ENCODE measurements around the gene LCORL. TPM values are rescaled to one million over a fixed set of nuclear protein-coding genes. Genes with fewer than 3 reads are reported as not detected.

LCORL gene
- total RNA-seq, 2 donors from 2014 or later: 12.9 to 14.9 TPM

DNA sequence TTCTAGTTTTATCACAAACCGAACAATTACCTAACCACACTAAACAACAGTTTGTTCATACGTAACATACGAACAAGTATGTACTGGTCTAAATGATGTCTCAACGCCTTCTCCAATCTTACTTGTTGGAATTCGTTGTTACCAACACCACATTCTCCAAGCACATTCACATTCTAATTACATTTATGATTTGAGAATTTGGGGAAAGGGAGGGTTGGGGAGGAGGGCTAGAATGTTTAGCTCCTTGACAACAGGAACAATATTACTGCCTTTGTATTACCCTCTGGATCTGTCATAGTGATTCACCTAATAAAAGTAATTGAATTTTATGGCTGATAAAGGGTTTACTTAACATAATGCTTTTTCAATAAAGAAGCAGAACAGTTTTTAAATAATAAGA lies 24.4 kb downstream of the LCORL start:
- Mint-ChIP-seq H3K36me3 (no peaks in the 10 kb centered on the region), H3K9me3 (no peaks in the 10 kb centered on the region), H3K27ac (no peak overlapping the region), H3K27me3 (no peaks in the 10 kb centered on the region), H3K4me1 (ENCODE audit: low read depth in 2 of 2) (peaks cover 28 to 31% of the 10 kb centered on the region in 2 donors), H3K4me3 (no peak overlapping the region)
- ATAC-seq (no peak), DNase-seq (ENCODE audit: low spot score) (no peak)

DNA sequence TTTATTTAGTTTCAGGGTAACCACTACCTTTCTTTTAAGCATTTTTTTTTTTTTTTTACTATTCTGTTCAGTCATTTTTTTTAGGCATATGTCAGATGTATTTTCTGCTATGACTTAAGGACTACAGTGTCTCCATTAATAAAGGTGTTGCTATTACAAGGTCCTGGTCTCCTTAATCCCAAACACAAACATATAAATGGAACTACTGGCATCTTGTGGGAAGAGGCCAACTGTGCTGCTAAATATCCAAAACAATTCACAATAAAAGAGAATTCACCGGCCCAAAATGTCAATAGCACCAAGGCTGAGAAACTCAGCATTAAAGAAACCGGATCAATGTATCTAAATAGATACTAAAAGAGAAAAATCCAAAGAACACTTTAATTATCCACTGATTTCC lies 26.4 kb downstream of the LCORL start:
- H3K4me3 Mint-ChIP-seq: no peak overlapping the region
- H3K4me1 Mint-ChIP-seq (ENCODE audit: low read depth in 2 of 2): peaks cover 33% of the 10 kb centered on the region in 2 donors
- no peak for ATAC-seq
- H3K36me3 Mint-ChIP-seq: no peaks in the 10 kb centered on the region
- no peak for DNase-seq (ENCODE audit: low spot score)
- H3K27ac Mint-ChIP-seq: no peak overlapping the region
- H3K9me3 Mint-ChIP-seq: no peaks in the 10 kb centered on the region
- no peaks in the 10 kb centered on the region for H3K27me3 Mint-ChIP-seq

- DNase-seq (ENCODE audit: low spot score) (no peak), ATAC-seq (no peak)
- Mint-ChIP-seq H3K9me3 (peaks cover 17% of the 10 kb centered on the region), H3K36me3 (peaks cover 33% of the 10 kb centered on the region), H3K27me3 (no peaks in the 10 kb centered on the region), H3K27ac (no peak overlapping the region), H3K4me3 (no peak overlapping the region), H3K4me1 (ENCODE audit: low read depth in 2 of 2) (peaks cover 11 to 17% of the 10 kb centered on the region in 2 donors)
Measured at GRCh38 chr4:17985832-17986231, 35.7 kb downstream of the LCORL start.

GRCh38 chr4:17981063-17981462 lies 40.5 kb downstream of the LCORL start:
- ATAC-seq (no peak), DNase-seq (ENCODE audit: low spot score) (no peak)
- Mint-ChIP-seq H3K27me3 (no peaks in the 10 kb centered on the region), H3K9me3 (peaks cover 10% of the 10 kb centered on the region), H3K27ac (no peak overlapping the region), H3K4me3 (no peak overlapping the region), H3K4me1 (ENCODE audit: low read depth in 2 of 2) (peaks cover 5 to 23% of the 10 kb centered on the region in 2 donors), H3K36me3 (peaks cover 25% of the 10 kb centered on the region)

- peaks cover 5 to 6% of the 10 kb centered on the region in 2 donors for H3K4me1 Mint-ChIP-seq (ENCODE audit: low read depth in 2 of 2)
- no peak for ATAC-seq
- no peaks in the 10 kb centered on the region for H3K9me3 Mint-ChIP-seq
- H3K27ac Mint-ChIP-seq: no peak overlapping the region
- DNase-seq (ENCODE audit: low spot score): no peak
- H3K36me3 Mint-ChIP-seq: no peaks in the 10 kb centered on the region
- H3K4me3 Mint-ChIP-seq: no peak overlapping the region
- no peaks in the 10 kb centered on the region for H3K27me3 Mint-ChIP-seq
Measured at GRCh38 chr4:17968721-17969120, 52.8 kb downstream of the LCORL start.

DNA sequence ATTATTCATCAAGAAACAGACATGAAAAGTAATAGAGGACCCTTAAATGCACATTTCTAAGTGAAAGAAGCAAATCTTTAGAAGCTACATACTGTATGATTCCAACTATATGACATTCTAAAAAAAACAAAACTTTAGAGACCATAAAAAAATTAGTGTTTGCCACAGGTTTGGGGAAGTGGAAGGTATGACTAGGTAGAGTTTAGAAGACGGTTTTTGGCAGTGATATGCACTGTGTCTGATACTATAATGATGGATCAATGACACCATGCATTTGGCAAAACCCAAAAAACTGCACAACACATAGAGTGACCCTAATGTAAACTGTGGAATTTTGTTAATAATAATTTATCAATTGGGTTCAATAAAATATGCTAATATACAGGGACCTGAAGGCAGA lies 54.5 kb downstream of the LCORL start:
- H3K9me3 Mint-ChIP-seq: no peaks in the 10 kb centered on the region

DNA sequence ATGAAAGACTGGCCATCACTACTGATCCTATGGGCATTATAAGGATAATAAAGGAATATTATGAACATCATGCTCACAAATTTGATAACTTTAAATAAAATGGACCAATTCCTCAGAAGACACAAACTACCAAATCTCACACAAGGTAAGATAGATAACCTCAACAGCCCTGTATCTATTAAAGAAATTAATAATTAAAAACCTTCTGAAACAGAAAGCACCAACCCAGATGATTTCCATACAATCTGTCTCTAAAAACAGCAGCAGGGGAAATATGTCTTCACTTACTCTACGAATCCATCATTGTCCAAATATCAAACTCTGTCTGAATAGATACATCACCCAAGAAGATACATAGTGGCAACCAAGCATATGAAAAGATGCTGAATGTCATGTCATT lies 55.2 kb downstream of the LCORL start:
- DNase-seq (ENCODE audit: low spot score): no peak
- Mint-ChIP-seq H3K4me1 (ENCODE audit: low read depth in 2 of 2) (peaks cover 5 to 6% of the 10 kb centered on the region in 2 donors), H3K9me3 (no peaks in the 10 kb centered on the region), H3K27ac (no peak overlapping the region), H3K27me3 (no peaks in the 10 kb centered on the region), H3K36me3 (no peaks in the 10 kb centered on the region), H3K4me3 (no peak overlapping the region)
- ATAC-seq: no peak

More for the DNA sequence above, 54.5 kb downstream of the LCORL start:
- H3K36me3 Mint-ChIP-seq: no peaks in the 10 kb centered on the region
- no peak overlapping the region for H3K4me3 Mint-ChIP-seq
- H3K27me3 Mint-ChIP-seq: no peaks in the 10 kb centered on the region
- ATAC-seq: no peak
- peaks cover 5 to 6% of the 10 kb centered on the region in 2 donors for H3K4me1 Mint-ChIP-seq (ENCODE audit: low read depth in 2 of 2)
- no peak for DNase-seq (ENCODE audit: low spot score)
- no peak overlapping the region for H3K27ac Mint-ChIP-seq

DNA sequence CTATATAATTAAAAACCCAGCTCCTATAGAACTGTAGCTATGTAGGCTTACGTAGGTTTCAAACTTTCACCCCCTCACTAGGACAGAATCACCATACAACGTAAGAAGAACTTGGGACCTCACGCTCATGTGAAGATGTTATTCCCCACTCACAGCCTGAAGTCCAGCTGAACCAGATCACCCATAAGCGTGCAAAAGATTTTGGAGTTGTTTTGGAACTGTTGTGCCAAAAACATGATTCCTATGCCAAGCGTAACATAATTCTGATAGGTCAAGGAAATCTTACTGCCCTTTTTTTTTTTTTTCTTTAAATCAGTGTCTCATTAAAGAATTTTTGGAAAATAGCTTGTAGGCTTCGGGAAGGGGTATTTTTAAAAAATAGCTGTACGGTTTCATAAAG lies 57.0 kb downstream of the LCORL start:
- Mint-ChIP-seq H3K4me3 (no peak overlapping the region), H3K36me3 (no peaks in the 10 kb centered on the region), H3K27me3 (no peaks in the 10 kb centered on the region), H3K9me3 (no peaks in the 10 kb centered on the region), H3K27ac (no peak overlapping the region), H3K4me1 (ENCODE audit: low read depth in 2 of 2) (peaks cover 0 to 3% of the 10 kb centered on the region in 2 donors)
- no peak for ATAC-seq
- DNase-seq (ENCODE audit: low spot score): no peak

- no peak for DNase-seq (ENCODE audit: low spot score)
- H3K27ac Mint-ChIP-seq: no peak overlapping the region
- peaks cover 0 to 2% of the 10 kb centered on the region in 2 donors for H3K4me1 Mint-ChIP-seq (ENCODE audit: low read depth in 2 of 2)
- no peaks in the 10 kb centered on the region for H3K27me3 Mint-ChIP-seq
- no peak for ATAC-seq
- no peak overlapping the region for H3K4me3 Mint-ChIP-seq
- H3K9me3 Mint-ChIP-seq: no peaks in the 10 kb centered on the region
- peaks cover 2% of the 10 kb centered on the region for H3K36me3 Mint-ChIP-seq
Measured at GRCh38 chr4:17962171-17962570, 59.4 kb downstream of the LCORL start.

DNA sequence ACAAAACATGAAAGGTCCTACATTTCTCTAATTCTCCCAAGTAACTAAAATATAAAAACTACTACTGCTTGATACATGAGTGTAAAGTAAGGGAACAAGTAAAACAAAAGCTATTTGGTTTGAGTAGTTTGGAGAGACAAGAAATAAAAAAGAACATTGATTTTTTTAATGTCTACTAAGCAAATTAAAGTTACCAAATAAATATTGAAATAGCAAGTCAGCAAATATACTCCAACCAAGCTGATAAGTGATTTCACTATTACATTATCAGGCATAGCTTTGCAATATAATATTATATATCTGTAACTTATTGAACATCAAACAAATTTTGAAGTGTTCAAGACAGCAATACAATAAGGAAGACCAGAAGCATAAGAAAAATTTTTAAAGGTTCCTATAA lies 60.3 kb downstream of the LCORL start:
- Mint-ChIP-seq H3K9me3 (no peaks in the 10 kb centered on the region), H3K4me3 (no peak overlapping the region), H3K27me3 (no peaks in the 10 kb centered on the region), H3K27ac (no peak overlapping the region), H3K4me1 (ENCODE audit: low read depth in 2 of 2) (peaks cover 0 to 6% of the 10 kb centered on the region in 2 donors), H3K36me3 (peaks cover 6% of the 10 kb centered on the region)
- DNase-seq (ENCODE audit: low spot score): no peak
- ATAC-seq: no peak

- ATAC-seq: no peak
Measured at GRCh38 chr4:17958181-17958580, 63.4 kb downstream of the LCORL start.

GRCh38 chr4:17957688-17958087 lies 63.9 kb downstream of the LCORL start:
- Mint-ChIP-seq H3K9me3 (no peaks in the 10 kb centered on the region), H3K4me1 (ENCODE audit: low read depth in 2 of 2) (peaks cover 0 to 15% of the 10 kb centered on the region in 2 donors), H3K4me3 (no peak overlapping the region), H3K36me3 (peaks cover 24% of the 10 kb centered on the region), H3K27ac (peak overlapping the region in 1 of 2 donors; percentile 9), H3K27me3 (no peaks in the 10 kb centered on the region)
- no peak for ATAC-seq
- DNase-seq (ENCODE audit: low spot score): no peak

More at GRCh38 chr4:17958181-17958580, 63.4 kb downstream of the LCORL start:
- Mint-ChIP-seq H3K36me3 (peaks cover 24% of the 10 kb centered on the region), H3K4me3 (no peak overlapping the region), H3K27me3 (no peaks in the 10 kb centered on the region), H3K27ac (no peak overlapping the region), H3K9me3 (no peaks in the 10 kb centered on the region), H3K4me1 (ENCODE audit: low read depth in 2 of 2) (peaks cover 0 to 13% of the 10 kb centered on the region in 2 donors)
- DNase-seq (ENCODE audit: low spot score): no peak

GRCh38 chr4:17956245-17956644 lies 65.3 kb downstream of the LCORL start:
- H3K4me3 Mint-ChIP-seq: no peak overlapping the region
- H3K27ac Mint-ChIP-seq: no peak overlapping the region
- H3K4me1 Mint-ChIP-seq (ENCODE audit: low read depth in 2 of 2): peaks cover 0 to 15% of the 10 kb centered on the region in 2 donors
- no peaks in the 10 kb centered on the region for H3K9me3 Mint-ChIP-seq
- ATAC-seq (no peak), DNase-seq (ENCODE audit: low spot score) (no peak)
- no peaks in the 10 kb centered on the region for H3K27me3 Mint-ChIP-seq
- H3K36me3 Mint-ChIP-seq: peaks cover 24% of the 10 kb centered on the region

GRCh38 chr4:17945303-17945702 lies 76.3 kb downstream of the LCORL start:
- ATAC-seq (no peak), DNase-seq (ENCODE audit: low spot score) (no peak)
- peaks cover 0 to 4% of the 10 kb centered on the region in 2 donors for H3K4me1 Mint-ChIP-seq (ENCODE audit: low read depth in 2 of 2)
- no peaks in the 10 kb centered on the region for H3K27me3 Mint-ChIP-seq
- no peak overlapping the region for H3K4me3 Mint-ChIP-seq
- no peak overlapping the region for H3K27ac Mint-ChIP-seq
- H3K9me3 Mint-ChIP-seq: no peaks in the 10 kb centered on the region
- H3K36me3 Mint-ChIP-seq: no peaks in the 10 kb centered on the region

DNA sequence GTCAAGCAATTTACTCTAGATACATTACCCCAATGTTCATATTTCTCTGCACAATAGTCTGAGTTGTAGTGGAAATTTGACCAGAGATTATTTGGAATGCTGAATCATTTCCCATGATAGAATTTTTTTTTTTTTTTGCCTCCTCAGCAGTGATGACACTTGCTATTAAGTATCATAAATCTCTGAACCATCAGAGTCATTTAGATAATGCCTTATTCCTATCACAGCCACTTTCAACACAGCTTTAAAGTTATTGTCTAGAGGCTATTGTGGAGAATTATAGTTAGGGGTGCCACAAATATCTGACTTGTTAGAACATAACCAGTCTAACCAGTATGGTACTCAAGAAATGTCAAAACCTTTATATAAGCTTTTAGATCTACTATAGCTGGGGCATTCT lies 79.8 kb downstream of the LCORL start:
- Mint-ChIP-seq H3K4me3 (no peak overlapping the region), H3K36me3 (no peaks in the 10 kb centered on the region), H3K4me1 (ENCODE audit: low read depth in 2 of 2) (peaks cover 0 to 8% of the 10 kb centered on the region in 2 donors), H3K27ac (no peak overlapping the region), H3K9me3 (no peaks in the 10 kb centered on the region), H3K27me3 (no peaks in the 10 kb centered on the region)
- ATAC-seq: no peak
- no peak for DNase-seq (ENCODE audit: low spot score)
